T-cell (primary cell): Measurements from ENCODE around the gene SETDB1. TPM values are rescaled to one million over a fixed set of nuclear protein-coding genes. Genes with fewer than 3 reads are reported as not detected.

Experiments
- ATAC-seq, 4 experiments: fragments of 200-7000 bp in 3 of 4; fragments of 150-1000 bp in 1 of 4; cut with Tn5 transposase; replicated peaks in 1 of 4; 1 replicate in 3 of 4; 2 replicates in 1 of 4; pipeline ENCODE4 v1.10.0; 2021; ENCODE audit warnings: moderate library complexity in 3 of 4, mild to moderate bottlenecking in 2 of 4, moderate number of reproducible peaks in 1 of 4
- CTCF ChIA-PET, 2 donors: fragments of 300-600 bp; sonication (Branson Sonifier 250); formaldehyde crosslinking; loops; one replicate each; lab custom pipeline; 2022; ENCODE audit warnings: antibody characterized with exemption in 2 of 2; lab: Charles Lee
- POLR2A ChIA-PET, 2 donors: fragments of 300-600 bp; sonication (Branson Sonifier 250); formaldehyde crosslinking; loops; one replicate each; lab custom pipeline; 2022; ENCODE audit warnings: antibody characterized with exemption in 2 of 2; lab: Charles Lee
- DNase-seq, 35 experiments: peaks; one replicate each; pipeline versions ENCODE4 v3.0.0 to v3.0.0-alpha.2; 2013 to 2023
- H3K27ac ChIP-seq: one replicate; pipeline ENCODE4 v1.5.1; 2013; ENCODE audit warnings: low read length
- H3K27me3 ChIP-seq, 2 experiments: replicated peaks in 1 of 2; 1 replicate in 1 of 2; 2 replicates in 1 of 2; pipeline versions ENCODE4 v1.6.1 to v1.7.0; 2013; ENCODE audit warnings: low read length in 1 of 2, mixed read lengths in 1 of 2; ENCODE audit not compliant: control insufficient read depth in 2 of 2, insufficient read depth in 2 of 2; ENCODE audit errors: extremely low read depth in 1 of 2
- H3K36me3 ChIP-seq, 2 donors: 1 replicate in 1 of 2; 2 replicates in 1 of 2; pipeline versions ENCODE4 v1.6.1 to v1.7.0; 2013; ENCODE audit warnings: low read length in 1 of 2; ENCODE audit not compliant: control insufficient read depth in 2 of 2, insufficient read depth in 1 of 2; ENCODE audit errors: extremely low read depth in 1 of 2
- H3K4me1 ChIP-seq, 2 experiments: 1 replicate in 1 of 2; 2 replicates in 1 of 2; pipeline versions ENCODE4 v1.6.1 to v1.7.0; 2013; ENCODE audit warnings: low read length in 2 of 2, mixed read lengths in 1 of 2; ENCODE audit not compliant: insufficient read depth in 2 of 2, control insufficient read depth in 1 of 2; ENCODE audit errors: extremely low read depth in 1 of 2
- H3K4me3 ChIP-seq, 2 donors: 1 replicate in 1 of 2; 2 replicates in 1 of 2; pipeline versions ENCODE4 v1.5.1 to v1.7.0; 2013; ENCODE audit warnings: mild to moderate bottlenecking in 2 of 2, low read length in 1 of 2, moderate library complexity in 1 of 2; ENCODE audit not compliant: control insufficient read depth in 1 of 2; ENCODE audit errors: extremely low read depth in 1 of 2
- H3K9me3 ChIP-seq: 2 replicates; pipeline ENCODE4 v1.7.0; 2013
- H3K27ac Mint-ChIP-seq, 2 donors: one replicate each; pipeline ENCODE4 v1.8.0; 2020 to 2021; ENCODE audit warnings: mild to moderate bottlenecking in 2 of 2, mixed read lengths in 2 of 2
- H3K27me3 Mint-ChIP-seq, 2 donors: one replicate each; pipeline ENCODE4 v1.8.0; 2021 to 2022; ENCODE audit warnings: mixed read lengths in 2 of 2
- H3K36me3 Mint-ChIP-seq: one replicate; pipeline ENCODE4 v1.8.0; 2021; ENCODE audit warnings: mixed read lengths
- H3K4me1 Mint-ChIP-seq, 3 donors: one replicate each; pipeline ENCODE4 v1.8.0; 2020 to 2022; ENCODE audit warnings: mixed read lengths in 3 of 3, mild to moderate bottlenecking in 1 of 3
- H3K4me3 Mint-ChIP-seq, 3 donors: one replicate each; pipeline ENCODE4 v1.8.0; 2020 to 2022; ENCODE audit warnings: mild to moderate bottlenecking in 3 of 3, mixed read lengths in 3 of 3, moderate library complexity in 3 of 3
- H3K9me3 Mint-ChIP-seq, 3 donors: one replicate each; pipeline ENCODE4 v1.8.0; 2020 to 2022; ENCODE audit warnings: mixed read lengths in 3 of 3
- WGBS: methylation state at CpG from one replicate; pipeline ENCODE4 v1.1.5; 2013; ENCODE audit warnings: missing lambda C conversion rate; ENCODE audit not compliant: insufficient coverage; 5-methylcytosine and 5-hydroxymethylcytosine counted together
- total RNA-seq, 35 experiments: library from RNA in 6 of 35; stranded (reverse) in 6 of 35; fragments of 120-200 nt in 1 of 35; gene quantifications; one replicate each; pipeline versions ENCODE4 v1.2.1 to v1.2.4 and lab custom pipeline; 2013 to 2026

The SETDB1 gene
- total RNA-seq, 5 donors from 2014 or later (not counting 1 experiment from before 2014, with no cell fraction given): 44.5 to 72.6 (median 62.5) TPM

GRCh38 chr1:150963321-150964163 lies 37.4 kb downstream of the SETDB1 start:
- DNase-seq: no peak
- Mint-ChIP-seq H3K36me3 (peaks cover 57% of the 10 kb centered on the region), H3K27me3 (no peaks in the 10 kb centered on the region), H3K27ac (no peak overlapping the region), H3K9me3 (no peaks in the 10 kb centered on the region), H3K4me1 (peaks cover 0 to 6% (median 0%) of the 10 kb centered on the region in 3 donors), H3K4me3 (no peak overlapping the region)
- ATAC-seq: no peak
- ChIA-PET POLR2A (interaction anchor here in 1 of 2 donors (0.6 kb wide), 3 partner anchors 10 to 286 kb away, joined by 3 to 10 read pairs (median 4); no protein-coding TSS in a partner anchor), CTCF (interaction anchor here in 1 of 2 donors (0.8 kb wide), 1 partner anchor 136 kb away, joined by 3 read pairs; no protein-coding TSS in a partner anchor)
- Histone ChIP-seq H3K27me3 (no peaks in the 10 kb centered on the region), H3K36me3 (peaks cover 35 to 83% of the 10 kb centered on the region in 2 donors), H3K9me3 (no peaks in the 10 kb centered on the region), H3K4me1 (no peaks in the 10 kb centered on the region), H3K4me3 (no peak overlapping the region), H3K27ac (no peak overlapping the region)
- no CpG with 5 or more reads among the region's 10 CpGs for WGBS

- H3K36me3 ChIP-seq: peaks cover 34 to 87% of the 10 kb centered on the region in 2 donors
- DNase-seq (no peak), ATAC-seq (no peak)
- no peaks in the 10 kb centered on the region for H3K4me1 ChIP-seq
- peak overlapping the region in 1 of 2 donors; percentile 4 for H3K27ac Mint-ChIP-seq
- no CpG with 5 or more reads among the region's 5 CpGs for WGBS
- H3K4me3 ChIP-seq: no peak overlapping the region
- ChIA-PET CTCF (no interaction called here), POLR2A (interaction anchor here in 1 of 2 donors (0.6 kb wide), 1 partner anchor 286 kb away, joined by 4 read pairs; no protein-coding TSS in a partner anchor)
- no peaks in the 10 kb centered on the region for H3K9me3 ChIP-seq
- H3K27ac ChIP-seq: no peak overlapping the region
- no peaks in the 10 kb centered on the region for H3K27me3 Mint-ChIP-seq
- no peaks in the 10 kb centered on the region for H3K9me3 Mint-ChIP-seq
- no peak overlapping the region for H3K4me3 Mint-ChIP-seq
- no peaks in the 10 kb centered on the region for H3K27me3 ChIP-seq
- peaks cover 0 to 6% (median 2%) of the 10 kb centered on the region in 3 donors for H3K4me1 Mint-ChIP-seq
- H3K36me3 Mint-ChIP-seq: peaks cover 61% of the 10 kb centered on the region
Measured at GRCh38 chr1:150964164-150964489, 38.0 kb downstream of the SETDB1 start.

- peaks cover 53% of the 10 kb centered on the region for H3K36me3 Mint-ChIP-seq
- CTCF ChIA-PET: interaction anchor here in 1 of 2 donors (0.7 to 0.8 kb wide), 2 partner anchors 23 to 433 kb away, joined by 3 to 7 read pairs; no protein-coding TSS in a partner anchor
Measured at GRCh38 chr1:150965605-150966004, 39.4 kb downstream of the SETDB1 start.

GRCh38 chr1:150966011-150966410 lies 39.8 kb downstream of the SETDB1 start:
- Mint-ChIP-seq H3K4me3 (no peak overlapping the region), H3K36me3 (peaks cover 53% of the 10 kb centered on the region), H3K27me3 (no peaks in the 10 kb centered on the region), H3K4me1 (peaks cover 9 to 15% (median 13%) of the 10 kb centered on the region in 3 donors), H3K27ac (no peak overlapping the region), H3K9me3 (no peaks in the 10 kb centered on the region)
- no peak for ATAC-seq
- no peak for DNase-seq
- no peak overlapping the region for H3K4me3 ChIP-seq
- H3K9me3 ChIP-seq: no peaks in the 10 kb centered on the region
- no peak overlapping the region for H3K27ac ChIP-seq
- H3K4me1 ChIP-seq: peaks cover 1 to 9% of the 10 kb centered on the region in 2 experiments
- peaks cover 27 to 71% of the 10 kb centered on the region in 2 donors for H3K36me3 ChIP-seq
- no peaks in the 10 kb centered on the region for H3K27me3 ChIP-seq
- no CpG with 5 or more reads among the region's 6 CpGs for WGBS
- ChIA-PET POLR2A (interaction anchor here (0.5 kb wide), 2 partner anchors 285 to 602 kb away, joined by 4 to 11 read pairs; no protein-coding TSS in a partner anchor), CTCF (interaction anchor here in 1 of 2 donors (0.7 to 0.8 kb wide), 2 partner anchors 23 to 433 kb away, joined by 3 to 7 read pairs; no protein-coding TSS in a partner anchor)

More at GRCh38 chr1:150965605-150966004, 39.4 kb downstream of the SETDB1 start:
- no peaks in the 10 kb centered on the region for H3K27me3 Mint-ChIP-seq
- H3K4me1 ChIP-seq: peaks cover 0 to 5% of the 10 kb centered on the region in 2 experiments
- no peaks in the 10 kb centered on the region for H3K9me3 ChIP-seq
- H3K27me3 ChIP-seq: no peaks in the 10 kb centered on the region
- H3K36me3 ChIP-seq: peaks cover 27 to 75% of the 10 kb centered on the region in 2 donors
- H3K4me3 Mint-ChIP-seq: no peak overlapping the region
- H3K27ac Mint-ChIP-seq: peak overlapping the region in 1 of 2 donors; percentile 28
- DNase-seq (no peak), ATAC-seq (no peak)
- no peaks in the 10 kb centered on the region for H3K9me3 Mint-ChIP-seq
- H3K4me1 Mint-ChIP-seq: peaks cover 5 to 11% (median 9%) of the 10 kb centered on the region in 3 donors
- H3K27ac ChIP-seq: no peak overlapping the region
- no peak overlapping the region for H3K4me3 ChIP-seq
- POLR2A ChIA-PET: no interaction called here
- WGBS: no CpG with 5 or more reads among the region's 4 CpGs

GRCh38 chr1:150967936-150968335 lies 41.8 kb downstream of the SETDB1 start:
- Histone ChIP-seq H3K9me3 (no peaks in the 10 kb centered on the region), H3K36me3 (peaks cover 24 to 60% of the 10 kb centered on the region in 2 donors), H3K4me3 (no peak overlapping the region), H3K27me3 (no peaks in the 10 kb centered on the region), H3K4me1 (peaks cover 17 to 29% of the 10 kb centered on the region in 2 experiments), H3K27ac (no peak overlapping the region)
- Mint-ChIP-seq H3K27me3 (no peaks in the 10 kb centered on the region), H3K9me3 (no peaks in the 10 kb centered on the region), H3K4me3 (no peak overlapping the region), H3K4me1 (peaks cover 28 to 32% (median 29%) of the 10 kb centered on the region in 3 donors), H3K36me3 (peaks cover 43% of the 10 kb centered on the region), H3K27ac (peak overlapping the region; percentile 34 to 66)
- no peak for DNase-seq
- ChIA-PET CTCF (no interaction called here), POLR2A (no interaction called here)
- WGBS: 98% methylated on average over 13 of the region's 13 CpGs
- ATAC-seq: no peak

- H3K9me3 ChIP-seq: no peaks in the 10 kb centered on the region
- Mint-ChIP-seq H3K4me1 (peaks cover 34 to 38% (median 34%) of the 10 kb centered on the region in 3 donors), H3K4me3 (no peak overlapping the region), H3K36me3 (peaks cover 37% of the 10 kb centered on the region), H3K27me3 (no peaks in the 10 kb centered on the region), H3K9me3 (no peaks in the 10 kb centered on the region), H3K27ac (no peak overlapping the region)
- ChIA-PET POLR2A (no interaction called here), CTCF (interaction anchor here in 1 of 2 donors (1.1 kb wide), 1 partner anchor 56 kb away, joined by 4 read pairs; no protein-coding TSS in a partner anchor)
- H3K27ac ChIP-seq: no peak overlapping the region
- H3K4me3 ChIP-seq: no peak overlapping the region
- WGBS: 100% methylated on average over 4 of the region's 4 CpGs
- H3K36me3 ChIP-seq: peaks cover 24 to 55% of the 10 kb centered on the region in 2 donors
- DNase-seq: no peak
- peaks cover 22 to 34% of the 10 kb centered on the region in 2 experiments for H3K4me1 ChIP-seq
- no peaks in the 10 kb centered on the region for H3K27me3 ChIP-seq
- no peak for ATAC-seq
Measured at GRCh38 chr1:150968491-150968890, 42.3 kb downstream of the SETDB1 start.
